T-helper 9 cell (primary cell): ENCODE measurements around the gene REXO4.
"Not testable (repeated sequence)": the region's sequence is repeated elsewhere in the genome, so short reads cannot be mapped to it uniquely, and the experiment has no call there.

ENCODE experiments used
- DNase-seq: peaks from one replicate; pipeline ENCODE4 v3.0.0-alpha.2; 2020

REXO4 gene

GRCh38 chr9:133385452-133385851 is 32.4 kb downstream of the REXO4 start:
- no peak for DNase-seq

DNA sequence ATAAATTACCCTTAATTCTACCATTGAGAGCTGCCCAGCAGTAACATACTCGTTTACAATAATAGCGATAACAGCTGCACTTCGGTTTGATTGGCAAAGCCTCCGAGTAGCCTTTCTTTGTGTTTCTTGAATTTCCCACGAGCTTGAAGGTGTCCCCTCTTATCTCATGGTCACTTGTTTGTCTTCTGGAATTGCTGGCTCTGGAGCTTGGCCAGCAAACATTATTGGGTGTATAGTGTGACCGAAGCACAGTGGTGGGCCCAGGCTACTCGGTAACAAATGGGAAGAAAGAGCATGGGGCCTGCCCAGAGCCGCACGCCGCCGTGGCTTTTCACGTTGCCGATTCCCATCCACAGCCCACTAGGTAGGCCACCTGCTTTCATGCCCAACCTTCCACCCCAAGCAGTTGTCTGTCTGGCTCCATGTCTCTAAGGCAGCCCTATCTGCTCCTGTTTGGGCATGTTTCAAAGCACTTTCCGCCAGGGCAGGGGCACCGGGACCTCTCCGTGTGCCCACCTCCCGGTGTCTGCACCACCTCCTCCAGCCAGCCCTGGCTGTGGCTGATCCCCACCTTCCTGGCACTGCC is 33.0 kb downstream of the REXO4 start:
- DNase-seq: no peak

- DNase-seq: no peak
Observed at GRCh38 chr9:133383438-133383837, 34.4 kb downstream of the REXO4 start.

GRCh38 chr9:133382507-133383141 is 35.2 kb downstream of the REXO4 start:
- no peak for DNase-seq

GRCh38 chr9:133380734-133381133 is 37.1 kb downstream of the REXO4 start:
- DNase-seq: no peak

- no peak for DNase-seq
Observed at GRCh38 chr9:133379153-133380086, 38.4 kb downstream of the REXO4 start.

DNA sequence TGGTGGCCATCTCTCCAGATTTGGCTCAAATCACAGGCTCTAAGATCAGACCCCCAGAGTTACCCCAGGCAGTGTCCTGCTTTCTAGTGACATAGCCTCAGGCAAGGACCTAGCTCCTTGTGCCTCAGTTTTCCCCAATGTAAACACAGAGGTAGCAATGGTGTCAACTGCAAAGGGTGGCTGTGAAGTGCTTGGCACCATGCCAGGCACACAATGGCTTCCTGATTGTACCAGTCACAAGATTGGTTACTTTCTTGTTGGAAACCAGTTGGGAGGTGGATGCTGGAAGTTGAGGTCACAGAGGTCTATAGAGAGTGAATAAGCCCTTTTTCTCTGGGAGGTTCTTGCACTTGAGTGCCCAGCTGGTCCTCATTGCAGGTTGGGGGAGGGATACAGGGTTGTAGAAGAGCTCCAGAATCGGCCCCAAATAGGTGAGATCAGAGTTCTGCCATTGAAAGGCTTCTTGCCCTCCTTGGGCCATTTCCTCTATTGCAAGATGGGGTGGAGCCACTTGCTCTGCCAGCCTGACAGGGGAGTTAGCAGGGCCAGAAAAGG is 39.3 kb downstream of the REXO4 start:
- no peak for DNase-seq

- DNase-seq: no peak
Observed at GRCh38 chr9:133377721-133378216, 40.0 kb downstream of the REXO4 start.

GRCh38 chr9:133377280-133377679 is 40.5 kb downstream of the REXO4 start:
- DNase-seq: not testable (repeated sequence)

DNA sequence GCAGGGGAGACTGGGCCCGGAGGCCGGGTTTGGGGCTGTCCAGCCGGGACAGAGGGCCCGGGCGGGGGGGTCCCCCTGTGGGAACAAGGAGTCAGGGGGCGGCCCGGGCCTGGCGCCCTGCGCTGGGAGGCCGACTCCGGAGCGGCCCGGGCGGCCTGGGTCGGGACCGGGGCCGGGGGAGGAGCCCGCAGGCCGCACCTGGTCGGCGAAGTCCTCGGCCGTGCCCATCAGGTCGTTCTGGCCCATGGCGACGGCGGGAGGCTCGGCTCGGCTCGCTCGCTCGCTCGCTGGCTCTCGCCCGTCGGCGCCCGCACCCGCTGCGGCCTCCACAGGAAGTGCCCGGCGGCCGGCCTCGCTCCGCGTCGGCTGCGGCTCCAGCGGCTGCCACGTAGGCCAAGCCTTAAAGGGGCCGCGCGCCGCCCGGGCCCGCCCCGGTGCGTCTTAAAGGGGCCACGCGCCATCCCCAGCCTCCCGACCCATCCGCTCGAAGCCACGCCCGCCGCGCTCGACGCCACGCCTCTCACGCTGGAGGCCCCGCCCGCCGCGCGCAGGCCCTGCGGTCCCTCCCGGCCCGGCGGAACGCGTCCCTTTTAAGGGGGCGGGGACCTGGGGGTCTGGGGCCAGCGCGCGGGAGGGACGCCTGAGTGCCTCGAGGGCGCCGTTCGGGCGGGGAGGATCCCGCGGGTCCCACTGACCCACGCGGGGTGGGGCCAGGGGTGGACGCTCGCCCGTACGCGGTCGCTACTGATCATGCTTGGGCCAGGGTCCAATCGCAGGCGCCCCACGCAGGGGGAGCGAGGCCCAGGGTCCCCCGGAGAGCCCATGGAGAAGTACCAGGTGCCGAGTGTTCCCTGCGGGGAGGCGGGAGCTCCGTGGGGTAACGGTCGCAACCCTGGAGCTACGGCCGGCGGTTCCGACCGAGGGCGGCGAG is 41.8 kb downstream of the REXO4 start, which contains the start of the genes STKLD1 and SURF4:
Gene STKLD1 (plus strand): TSS at position 643 of the 931 bp plus-strand sequence. CDS start 108 bp downstream, at position 751.
Gene SURF4 (minus strand): TSS at position 337 of the 931 bp plus-strand sequence. CDS start 91 bp downstream, at position 246.
- peak; percentile 90 for DNase-seq

GRCh38 chr9:133375116-133375723 is 42.6 kb downstream of the REXO4 start:
- no peak for DNase-seq

DNA sequence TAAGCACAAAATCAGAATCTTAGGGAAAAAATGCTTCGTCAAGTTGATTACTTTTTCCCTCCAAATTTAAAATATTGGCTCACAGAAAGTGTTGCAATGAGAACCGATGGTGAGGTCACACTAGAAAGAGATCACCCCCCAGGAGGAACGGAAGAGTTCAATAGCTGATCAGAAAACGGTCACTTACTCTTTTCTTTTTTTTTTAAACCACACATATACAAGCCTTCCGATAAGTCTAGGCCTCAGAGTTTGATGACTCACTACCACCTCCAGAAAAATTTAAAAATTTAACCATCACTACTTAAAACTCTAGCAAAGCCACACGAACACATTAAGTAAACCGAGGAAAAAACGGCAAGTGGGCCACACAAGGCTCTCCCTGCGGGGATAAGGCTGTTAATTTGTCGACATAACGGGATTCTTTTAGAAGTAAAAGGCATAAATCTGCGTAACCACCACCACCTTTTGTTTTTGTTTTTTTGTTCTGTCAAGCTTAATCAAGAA is 43.1 kb downstream of the REXO4 start:
- DNase-seq: no peak

DNA sequence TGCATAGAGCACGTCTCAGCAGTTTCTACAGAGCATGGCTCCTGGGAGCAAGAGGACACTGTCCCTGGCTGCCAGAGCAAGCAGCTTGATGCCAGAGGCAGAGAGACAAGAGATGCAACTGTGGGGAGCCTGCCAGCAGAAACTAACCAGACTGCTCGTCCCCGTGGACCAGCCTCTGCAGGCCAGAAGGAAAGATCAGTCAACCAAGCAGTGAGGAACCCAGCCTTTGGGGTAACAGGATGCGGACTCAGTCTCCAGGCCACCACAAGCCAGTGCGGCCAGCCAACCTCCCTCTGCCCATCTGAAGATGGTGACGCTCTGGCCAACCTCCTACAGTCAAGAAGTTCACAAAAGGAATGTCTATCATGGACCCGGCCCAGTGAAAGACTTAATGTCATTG is 45.7 kb downstream of the REXO4 start:
- DNase-seq: no peak

GRCh38 chr9:133371261-133371711 is 46.5 kb downstream of the REXO4 start:
- DNase-seq: peak; percentile 60

- DNase-seq: peak; percentile 35
Observed at GRCh38 chr9:133370685-133371084, 47.1 kb downstream of the REXO4 start.

GRCh38 chr9:133369933-133370332 is 47.9 kb downstream of the REXO4 start:
- no peak for DNase-seq

DNA sequence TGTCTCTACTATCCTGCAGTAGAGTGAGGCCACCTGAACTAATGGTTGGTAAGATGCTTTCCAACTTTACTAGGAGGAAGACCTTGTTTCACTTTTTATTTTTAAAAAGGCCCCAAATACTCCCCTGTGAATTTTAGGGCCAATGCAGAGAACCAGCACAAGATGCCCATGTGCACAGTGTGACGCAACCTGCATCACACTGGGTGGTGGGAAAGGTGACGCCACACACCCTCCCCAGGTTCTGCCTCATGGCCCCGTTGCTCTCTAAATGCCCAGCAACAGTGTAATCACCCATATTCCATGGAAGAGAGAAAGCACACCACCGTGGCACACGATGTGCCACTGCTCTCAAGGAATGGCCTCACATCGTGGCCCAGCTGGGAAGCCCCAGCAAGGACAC is 48.4 kb downstream of the REXO4 start:
- DNase-seq: no peak

DNA sequence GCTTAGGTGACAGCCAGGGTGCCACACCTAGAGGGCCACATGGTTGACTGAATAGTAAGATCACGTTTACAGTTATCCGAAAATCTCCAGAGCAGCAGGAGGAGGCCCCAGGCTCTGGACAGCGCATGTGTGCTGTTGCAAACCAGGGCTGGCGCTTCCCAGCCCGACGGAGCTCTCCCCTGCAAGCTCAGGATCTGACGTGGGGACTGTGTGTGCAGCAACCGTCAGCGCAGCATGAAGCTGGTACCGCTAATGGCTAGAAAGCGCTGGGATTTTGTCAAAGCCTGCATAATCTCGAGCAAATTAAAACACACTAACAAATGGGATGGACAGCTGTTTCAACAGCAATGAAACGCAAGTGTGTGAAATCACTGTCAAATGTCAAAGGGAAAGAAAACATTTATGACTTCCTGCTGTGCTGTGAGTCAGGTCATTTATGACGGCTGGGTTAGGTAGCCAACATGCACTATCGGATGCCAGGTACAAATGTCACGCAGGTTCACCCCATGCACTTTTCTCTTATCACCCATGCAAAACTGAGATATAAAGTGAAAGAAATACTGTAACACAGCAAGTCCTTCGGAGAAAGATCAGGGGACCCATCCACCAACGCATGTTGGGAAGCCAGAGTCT is 49.4 kb downstream of the REXO4 start:
- DNase-seq: no peak

- DNase-seq: no peak
Observed at GRCh38 chr9:133367778-133368177, 50.0 kb downstream of the REXO4 start.

DNA sequence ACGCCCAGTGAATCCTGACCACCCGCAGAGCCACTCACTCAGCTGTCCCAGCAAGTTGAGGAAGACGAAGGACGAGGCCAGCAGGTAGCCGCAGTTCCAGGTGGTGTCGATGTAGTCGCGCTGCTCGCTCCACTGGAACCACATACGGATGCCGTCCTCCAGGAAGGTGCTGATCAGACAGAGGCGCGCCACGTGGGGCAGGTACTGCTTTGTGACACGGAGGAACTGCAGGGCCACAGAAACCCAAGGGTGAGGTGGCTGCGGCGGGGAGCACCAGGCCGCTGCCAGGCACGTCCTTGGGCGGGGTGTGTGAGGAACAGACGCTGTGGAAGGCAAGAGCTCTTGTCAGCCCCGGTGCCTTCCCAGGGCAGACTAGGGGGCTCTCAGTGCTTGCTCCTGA is 50.6 kb downstream of the REXO4 start:
- DNase-seq: no peak

DNA sequence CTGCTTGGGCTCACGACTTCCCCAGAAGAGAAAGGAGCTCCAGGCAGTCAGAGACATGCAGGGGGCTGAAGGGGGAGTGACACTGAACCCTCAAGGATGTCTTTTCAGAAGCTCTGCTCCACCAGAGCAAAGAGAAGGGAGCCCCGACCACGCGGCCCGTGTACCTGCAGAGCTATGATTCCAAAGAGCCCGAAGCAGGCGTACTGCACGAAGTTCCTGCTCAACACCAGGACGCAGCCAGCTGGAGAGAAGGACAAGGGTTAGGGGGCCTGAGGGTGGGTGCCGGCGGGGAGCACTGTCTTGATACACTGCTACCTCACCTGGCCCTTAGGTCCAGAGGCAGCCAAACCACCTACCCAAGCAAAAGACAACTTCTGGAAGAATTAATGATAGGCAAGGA is 51.4 kb downstream of the REXO4 start:
- DNase-seq: no peak
